ENCODE results near the gene ENPP6. TPM values are rescaled to one million over a fixed set of nuclear protein-coding genes. Genes with fewer than 3 reads are reported as not detected.

The ENPP6 gene
- total and polyA plus RNA-seq, 8 donors, result 0.05 to 1.5 (median 0.24) TPM; not detected in 3

GRCh38 chr4:184039963-184040383 is 177.7 kb downstream of the ENPP6 start:
- Histone ChIP-seq H3K9me3 (no peaks in the 10 kb centered on the region), H3K27ac (no peak overlapping the region), H3K4me1 (no peaks in the 10 kb centered on the region), H3K27me3 (no peaks in the 10 kb centered on the region), H3K36me3 (no peaks in the 10 kb centered on the region), H3K4me3 (no peak overlapping the region)
- no peak for TF ChIP-seq CTCF (IDR thresholded peaks at IDR 0.05)
- FAIRE-seq (no peak), DNase-seq (no peak), ATAC-seq (peak in 1 of 4 donors; percentile 27)
- intact Hi-C loops (cut with DNase I), result no loop called here
- 46 to 56% methylated on average over 22 of the region's 22 CpGs for WGBS, 2 donors
